ENCODE measurements around the gene JAK1. TPM values are rescaled to one million over a fixed set of nuclear protein-coding genes. Genes with fewer than 3 reads are reported as not detected.

JAK1 gene
- total RNA-seq, 2 donors from 2014 or later, result 84.3 to 117 TPM

- intact Hi-C loops (cut with DNase I, micrococcal nuclease), result loop anchor here in 1 of 2 donors (10.0 kb wide), 1 partner anchor 109 kb away; the partner anchor contains the start of gene JAK1
- ATAC-seq (no peak), DNase-seq (no peak)
Observed at GRCh38 chr1:64855557-64855956, 110.8 kb downstream of the JAK1 start.

- no peak for DNase-seq
- intact Hi-C loops (cut with DNase I, micrococcal nuclease), result loop anchor here in 1 of 2 donors (10.0 kb wide), 1 partner anchor 110 kb away; the partner anchor contains the start of gene JAK1
- no peak for ATAC-seq
Observed at GRCh38 chr1:64854674-64855073, 111.7 kb downstream of the JAK1 start.

DNA sequence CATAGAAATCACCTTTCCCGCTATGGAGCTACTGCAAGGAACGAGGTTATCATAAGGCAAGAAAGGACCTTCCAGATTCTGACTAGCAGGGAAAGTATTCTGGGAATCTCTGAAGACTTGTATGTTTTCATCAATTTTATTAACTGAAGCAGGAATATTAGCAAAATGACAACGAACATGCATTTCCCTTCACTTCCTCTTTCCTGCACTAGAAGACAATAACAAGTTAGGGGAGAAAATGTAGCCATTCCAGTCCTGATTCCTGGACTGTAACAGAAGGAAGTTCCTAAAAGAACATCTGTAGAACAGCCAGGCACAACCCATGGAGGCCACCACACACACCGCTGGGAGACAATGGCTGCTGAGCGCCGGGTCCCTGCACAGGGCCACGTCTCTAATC is 114.7 kb downstream of the JAK1 start:
- intact Hi-C loops (cut with DNase I, micrococcal nuclease), result loop anchor here in 1 of 2 donors (10.0 kb wide), 1 partner anchor 113 kb away; the partner anchor contains the start of gene JAK1
- ATAC-seq, result no peak
- no peak for DNase-seq

- DNase-seq (no peak), ATAC-seq (no peak)
- intact Hi-C loops (cut with DNase I, micrococcal nuclease), result loop anchor here in 1 of 2 donors (10.0 kb wide), 1 partner anchor 114 kb away; the partner anchor contains the start of gene JAK1
Observed at GRCh38 chr1:64850846-64851245, 115.5 kb downstream of the JAK1 start.

DNA sequence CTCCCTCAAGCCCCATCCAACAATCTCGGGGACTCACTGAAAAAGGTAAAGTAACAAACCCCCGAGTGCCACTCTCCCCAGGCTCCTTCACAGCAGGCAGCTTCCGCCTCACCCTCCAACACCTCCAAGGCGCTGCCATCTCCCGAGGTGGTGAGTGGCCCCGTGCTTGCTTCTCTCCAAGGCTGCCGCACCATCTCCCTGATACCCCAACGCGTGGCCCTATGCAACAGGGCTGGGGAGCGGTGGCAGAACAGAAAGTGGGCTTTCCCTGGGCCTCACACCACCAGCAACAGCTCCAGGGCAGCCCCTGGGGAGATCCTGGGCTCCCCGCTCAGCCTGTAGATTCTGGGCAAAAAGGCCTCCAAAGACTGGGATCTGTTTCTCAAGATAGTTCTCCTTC is 116.4 kb downstream of the JAK1 start:
- intact Hi-C loops (cut with DNase I, micrococcal nuclease), result loop anchor here in 1 of 2 donors (10.0 kb wide), 1 partner anchor 115 kb away; the partner anchor contains the start of gene JAK1
- ATAC-seq, result no peak
- no peak for DNase-seq

DNA sequence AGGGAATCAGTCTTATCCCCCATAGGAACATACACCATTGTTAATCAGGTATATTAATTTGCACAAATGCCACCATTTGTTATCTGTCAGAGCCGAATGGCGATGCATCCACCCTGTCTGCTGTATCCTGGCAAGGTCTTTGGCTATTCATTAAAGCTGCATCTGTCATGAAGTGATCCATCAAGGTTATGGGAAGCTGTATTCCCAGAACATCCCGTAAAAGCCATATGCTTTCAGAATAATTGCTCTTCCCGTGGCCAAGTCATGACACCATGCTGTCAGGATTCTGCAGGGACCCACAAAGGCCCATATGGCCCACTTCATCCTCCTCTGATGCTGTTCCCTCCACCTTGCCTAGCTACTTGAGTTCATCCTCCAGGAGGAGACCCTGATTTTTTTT is 117.5 kb downstream of the JAK1 start:
- ATAC-seq (no peak), DNase-seq (no peak)
- intact Hi-C loops (cut with DNase I, micrococcal nuclease), result no loop called here

- no peak for DNase-seq
- no peak for ATAC-seq
- intact Hi-C loops (cut with DNase I, micrococcal nuclease), result no loop called here
Observed at GRCh38 chr1:64848136-64848535, 118.2 kb downstream of the JAK1 start.

DNA sequence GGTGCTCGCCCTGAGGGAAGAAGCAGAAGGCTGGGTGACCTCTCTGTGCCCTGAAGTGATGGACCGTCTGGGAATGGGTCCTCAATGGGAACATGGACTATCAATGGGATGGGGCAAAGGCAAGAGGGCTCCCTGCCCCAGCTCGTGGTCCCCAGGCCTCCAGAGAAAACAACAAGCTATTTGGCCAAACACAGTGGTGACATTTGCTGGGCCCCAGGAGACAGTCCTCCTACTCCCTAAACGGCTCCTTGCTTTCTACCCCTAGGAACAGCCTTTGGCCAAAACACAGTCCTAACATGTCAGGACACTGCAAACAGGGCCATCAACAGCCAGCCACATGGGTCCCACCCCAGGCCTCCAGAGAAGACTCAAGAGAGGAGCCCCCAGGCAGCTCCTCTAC is 118.7 kb downstream of the JAK1 start:
- ATAC-seq (no peak), DNase-seq (no peak)
- intact Hi-C loops (cut with DNase I, micrococcal nuclease), result no loop called here

- no peak for DNase-seq
- ATAC-seq, result no peak
- intact Hi-C loops (cut with DNase I, micrococcal nuclease), result no loop called here
Observed at GRCh38 chr1:64846573-64847430, 119.5 kb downstream of the JAK1 start.

DNA sequence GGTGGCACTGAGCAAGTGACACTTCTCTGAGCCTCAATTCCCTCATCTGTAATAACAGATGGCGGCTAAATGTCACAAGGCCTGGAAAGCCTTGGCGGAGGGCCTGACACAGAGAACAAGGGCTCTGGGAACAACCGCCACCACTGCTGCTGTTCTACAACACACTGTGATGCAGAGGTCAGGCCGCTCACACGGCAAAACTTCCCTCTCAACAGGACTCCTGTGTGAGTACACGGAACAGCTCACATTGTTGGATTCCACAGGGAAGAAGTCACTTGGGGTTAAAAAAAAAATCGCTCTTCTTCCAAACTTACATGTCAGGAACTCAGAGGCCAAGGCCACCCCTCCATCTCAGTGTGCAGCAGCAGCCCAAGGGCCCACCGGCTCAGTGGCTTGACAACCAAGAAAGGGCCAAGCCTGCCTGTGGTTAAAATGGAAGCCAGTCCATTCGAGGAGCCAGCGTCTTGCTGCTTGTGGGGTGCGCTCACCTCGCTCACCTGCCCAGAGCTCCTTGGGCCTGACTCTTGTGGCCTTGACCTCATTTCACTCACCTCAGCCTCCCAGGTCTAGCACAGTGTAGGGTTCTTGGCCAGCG is 120.4 kb downstream of the JAK1 start:
- intact Hi-C loops (cut with DNase I, micrococcal nuclease), result no loop called here
- no peak for ATAC-seq
- DNase-seq, result no peak

DNA sequence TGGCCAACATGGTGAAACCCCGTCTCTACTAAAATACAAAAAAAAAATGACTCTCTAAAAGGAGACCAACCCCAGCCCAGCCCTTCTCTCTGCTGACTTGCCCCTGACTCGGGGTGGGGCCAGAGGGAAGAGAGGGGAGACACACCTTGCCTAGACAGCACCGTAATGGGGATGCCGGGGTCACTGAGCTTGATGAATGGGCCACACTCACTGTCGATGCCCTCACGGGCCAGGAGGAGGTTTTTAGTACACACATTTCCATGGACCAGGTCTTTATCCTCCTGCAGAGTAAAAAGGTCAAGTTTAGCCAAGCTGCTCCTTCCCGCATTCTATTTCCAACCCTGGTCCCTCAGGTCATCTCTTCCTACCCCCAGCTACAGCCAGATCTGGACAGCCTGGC is 121.7 kb downstream of the JAK1 start:
- DNase-seq (no peak), ATAC-seq (no peak)
- intact Hi-C loops (cut with DNase I, micrococcal nuclease), result no loop called here

DNA sequence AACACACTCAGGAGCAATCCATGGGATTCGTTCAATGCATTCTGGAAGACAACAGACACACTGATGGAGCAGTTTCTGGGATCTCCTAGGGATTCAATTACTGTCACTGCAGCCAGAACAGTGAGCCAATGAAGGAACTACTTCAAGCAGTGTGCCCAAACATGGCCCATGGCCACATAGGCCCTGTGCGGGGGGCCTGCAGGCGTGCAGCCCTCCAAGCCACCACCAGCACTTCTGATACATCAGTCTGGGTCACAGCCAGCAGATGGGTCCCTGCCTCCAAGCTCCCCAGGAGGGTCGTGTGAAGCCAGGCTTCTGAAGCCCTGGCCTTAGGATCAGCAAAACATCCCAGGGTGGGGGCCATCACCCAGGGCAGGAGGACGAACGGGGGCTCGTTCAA is 122.2 kb downstream of the JAK1 start:
- ATAC-seq, result no peak
- no peak for DNase-seq
- intact Hi-C loops (cut with DNase I, micrococcal nuclease), result no loop called here

- no peak for DNase-seq
- no peak for ATAC-seq
Observed at GRCh38 chr1:64843675-64844074, 122.7 kb downstream of the JAK1 start.

GRCh38 chr1:64842224-64842623 is 124.1 kb downstream of the JAK1 start:
- intact Hi-C loops (cut with DNase I, micrococcal nuclease), result no loop called here
- ATAC-seq (no peak), DNase-seq (no peak)

More at GRCh38 chr1:64843675-64844074, 122.7 kb downstream of the JAK1 start:
- intact Hi-C loops (cut with DNase I, micrococcal nuclease), result no loop called here

DNA sequence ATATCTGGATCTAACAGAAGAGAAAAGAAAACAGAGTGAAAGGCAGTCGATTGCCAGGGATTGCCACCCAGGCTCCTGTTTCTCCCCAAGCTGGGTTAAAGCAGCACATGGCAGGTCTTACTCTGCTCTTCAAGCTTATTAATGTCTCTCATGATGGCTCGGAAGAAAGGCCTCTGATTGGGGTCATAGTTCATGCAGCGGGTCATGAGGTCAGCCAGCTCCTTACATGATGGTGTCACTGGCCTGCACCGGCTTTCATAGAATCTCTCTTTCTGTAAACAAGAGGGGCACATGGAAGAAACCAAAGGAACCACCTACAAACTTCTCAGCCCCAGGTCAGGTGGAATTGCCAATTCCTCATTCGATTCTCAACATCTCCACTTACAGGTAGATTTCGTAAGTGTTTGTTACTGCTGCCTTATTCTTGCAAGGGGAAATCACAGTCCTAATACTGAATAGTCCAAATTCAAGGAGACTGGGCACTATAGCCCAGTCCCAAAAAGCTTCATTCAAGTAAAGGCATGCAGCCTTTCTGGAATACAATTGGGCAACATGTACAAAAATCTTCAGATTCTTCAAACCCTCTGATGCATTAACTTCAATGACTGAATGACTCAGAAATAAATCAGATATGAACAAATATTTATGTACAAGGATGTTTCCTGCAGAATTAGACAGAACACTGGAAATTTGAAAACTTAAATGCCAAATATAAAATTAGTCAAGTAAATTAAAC is 124.9 kb downstream of the JAK1 start:
- no peak for ATAC-seq
- DNase-seq, result no peak
- intact Hi-C loops (cut with DNase I, micrococcal nuclease), result no loop called here

- no peak for ATAC-seq
- intact Hi-C loops (cut with DNase I, micrococcal nuclease), result no loop called here
- no peak for DNase-seq
Observed at GRCh38 chr1:64839732-64840405, 126.5 kb downstream of the JAK1 start.

GRCh38 chr1:64839261-64839660 is 127.1 kb downstream of the JAK1 start:
- no peak for ATAC-seq
- intact Hi-C loops (cut with DNase I, micrococcal nuclease), result no loop called here

DNA sequence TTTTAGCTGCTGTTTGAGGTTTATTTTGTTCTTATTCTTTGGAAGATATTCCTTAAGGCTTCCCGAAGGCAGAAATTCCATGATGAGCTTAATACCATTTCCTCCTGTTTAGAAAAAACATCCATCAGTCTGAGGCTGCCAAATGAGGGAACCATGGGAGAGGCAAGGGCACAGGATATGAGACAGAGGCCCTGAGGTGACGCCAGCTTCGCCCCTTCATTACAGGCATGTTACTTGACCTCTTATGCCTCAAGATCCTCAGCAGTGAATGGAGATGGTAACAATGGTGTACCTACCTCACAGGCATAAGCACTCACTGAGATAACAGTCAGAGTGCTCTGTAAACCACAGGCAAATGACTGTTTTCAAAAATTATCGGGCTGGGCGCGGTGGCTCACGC is 127.9 kb downstream of the JAK1 start:
- DNase-seq, result no peak
- intact Hi-C loops (cut with DNase I, micrococcal nuclease), result no loop called here
- ATAC-seq, result no peak

More at GRCh38 chr1:64839261-64839660, 127.1 kb downstream of the JAK1 start:
- DNase-seq, result no peak

DNA sequence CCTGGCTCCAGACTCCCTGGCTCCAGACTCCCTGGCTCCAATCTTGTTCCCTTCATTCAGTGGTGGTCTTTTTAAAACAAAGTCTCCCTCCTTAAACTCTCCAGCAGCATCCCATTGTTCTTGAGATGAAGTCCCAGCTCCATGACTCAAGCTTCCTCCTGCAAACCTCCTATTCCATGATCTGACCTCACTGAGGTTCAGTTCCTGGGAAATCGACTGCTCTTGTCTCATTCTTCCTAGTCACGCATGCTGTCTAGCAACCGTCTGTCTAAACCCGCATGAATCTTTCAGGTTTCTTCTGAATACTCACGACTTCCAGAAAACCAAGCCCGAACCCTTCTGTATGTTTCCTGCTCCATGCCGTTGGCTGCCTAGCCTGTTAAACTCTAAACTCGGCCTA is 129.5 kb downstream of the JAK1 start:
- intact Hi-C loops (cut with DNase I, micrococcal nuclease), result no loop called here
- DNase-seq (no peak), ATAC-seq (no peak)

All from left colon (tissue), 2 donors.